Effector memory CD8-positive, alpha-beta T cell (primary cell): ENCODE data around the gene TRPM2.

Experiments
- ATAC-seq: fragments of 150-1000 bp; cut with Tn5 transposase; replicated peaks from 2 replicates; pipeline ENCODE4 v1.10.0; 2021; ENCODE audit warnings: mild to moderate bottlenecking, moderate library complexity
- DNase-seq, 3 experiments: peaks; one replicate each; pipeline ENCODE4 v3.0.0; 2021
- H3K27ac Mint-ChIP-seq, 2 donors: one replicate each; pipeline ENCODE4 v1.8.0; 2022; ENCODE audit warnings: mild to moderate bottlenecking in 2 of 2, mixed read lengths in 2 of 2, moderate library complexity in 2 of 2
- H3K27me3 Mint-ChIP-seq, 2 donors: one replicate each; pipeline ENCODE4 v1.8.0; 2022; ENCODE audit warnings: mixed read lengths in 2 of 2
- H3K36me3 Mint-ChIP-seq: one replicate; pipeline ENCODE4 v1.8.0; 2022; ENCODE audit warnings: mild to moderate bottlenecking, moderate library complexity, mixed read lengths; ENCODE audit not compliant: insufficient read depth
- H3K4me1 Mint-ChIP-seq, 2 donors: one replicate each; pipeline ENCODE4 v1.8.0; 2022; ENCODE audit warnings: low read depth in 2 of 2, mixed read lengths in 2 of 2
- H3K4me3 Mint-ChIP-seq, 2 donors: one replicate each; pipeline ENCODE4 v1.8.0; 2022; ENCODE audit warnings: mild to moderate bottlenecking in 2 of 2, mixed read lengths in 2 of 2, moderate library complexity in 2 of 2
- H3K9me3 Mint-ChIP-seq, 2 donors: one replicate each; pipeline ENCODE4 v1.8.0; 2022; ENCODE audit warnings: mixed read lengths in 2 of 2

The TRPM2 gene

GRCh38 chr21:44455524-44456213 is 102.2 kb downstream of the TRPM2 start:
- Mint-ChIP-seq H3K27me3 (peaks cover 5 to 8% of the 10 kb centered on the region in 2 donors), H3K4me3 (peak overlapping the region; percentile 66 to 72), H3K9me3 (peaks cover 0 to 5% of the 10 kb centered on the region in 2 donors), H3K4me1 (no peaks in the 10 kb centered on the region), H3K36me3 (no peaks in the 10 kb centered on the region), H3K27ac (no peak overlapping the region)
- ATAC-seq (peak; percentile 51), DNase-seq (peak in 2 of 3 experiments; percentile 14 to 28)

GRCh38 chr21:44456214-44456914 is 102.9 kb downstream of the TRPM2 start:
- DNase-seq, result no peak

GRCh38 chr21:44456915-44457736 is 103.7 kb downstream of the TRPM2 start:
- H3K36me3 Mint-ChIP-seq, result no peaks in the 10 kb centered on the region
- peaks cover 0 to 5% of the 10 kb centered on the region in 2 donors for H3K9me3 Mint-ChIP-seq
- H3K27ac Mint-ChIP-seq, result no peak overlapping the region
- DNase-seq (no peak), ATAC-seq (no peak)
- H3K4me1 Mint-ChIP-seq, result no peaks in the 10 kb centered on the region
- no peaks in the 10 kb centered on the region for H3K27me3 Mint-ChIP-seq
- peak overlapping the region; percentile 37 to 64 for H3K4me3 Mint-ChIP-seq

More at GRCh38 chr21:44456214-44456914, 102.9 kb downstream of the TRPM2 start:
- H3K4me1 Mint-ChIP-seq, result no peaks in the 10 kb centered on the region
- H3K4me3 Mint-ChIP-seq, result peak overlapping the region; percentile 66 to 72
- ATAC-seq, result no peak
- H3K27ac Mint-ChIP-seq, result no peak overlapping the region
- H3K36me3 Mint-ChIP-seq, result no peaks in the 10 kb centered on the region
- peaks cover 0 to 1% of the 10 kb centered on the region in 2 donors for H3K27me3 Mint-ChIP-seq
- H3K9me3 Mint-ChIP-seq, result peaks cover 0 to 5% of the 10 kb centered on the region in 2 donors

GRCh38 chr21:44458971-44459711 is 105.7 kb downstream of the TRPM2 start:
- peaks cover 0 to 12% of the 10 kb centered on the region in 2 donors for H3K27me3 Mint-ChIP-seq
- H3K4me1 Mint-ChIP-seq, result no peaks in the 10 kb centered on the region
- DNase-seq, result no peak
- no peak for ATAC-seq
- H3K36me3 Mint-ChIP-seq, result no peaks in the 10 kb centered on the region
- H3K27ac Mint-ChIP-seq, result no peak overlapping the region
- no peak overlapping the region for H3K4me3 Mint-ChIP-seq
- peaks cover 0 to 2% of the 10 kb centered on the region in 2 donors for H3K9me3 Mint-ChIP-seq

- Mint-ChIP-seq H3K27ac (no peak overlapping the region), H3K27me3 (peaks cover 0 to 12% of the 10 kb centered on the region in 2 donors), H3K36me3 (no peaks in the 10 kb centered on the region), H3K9me3 (no peaks in the 10 kb centered on the region), H3K4me3 (no peak overlapping the region), H3K4me1 (no peaks in the 10 kb centered on the region)
- DNase-seq (no peak), ATAC-seq (no peak)
Measured at GRCh38 chr21:44459712-44460440, 106.5 kb downstream of the TRPM2 start.

- Mint-ChIP-seq H3K4me3 (no peak overlapping the region), H3K9me3 (no peaks in the 10 kb centered on the region)
Measured at GRCh38 chr21:44460441-44460755, 107.0 kb downstream of the TRPM2 start.

GRCh38 chr21:44461005-44461404 is 107.6 kb downstream of the TRPM2 start:
- no peaks in the 10 kb centered on the region for H3K4me1 Mint-ChIP-seq
- peak overlapping the region in 1 of 2 donors; percentile 46 for H3K27ac Mint-ChIP-seq
- no peaks in the 10 kb centered on the region for H3K36me3 Mint-ChIP-seq
- ATAC-seq (no peak), DNase-seq (no peak)
- peaks cover 0 to 12% of the 10 kb centered on the region in 2 donors for H3K27me3 Mint-ChIP-seq
- no peaks in the 10 kb centered on the region for H3K9me3 Mint-ChIP-seq
- H3K4me3 Mint-ChIP-seq, result no peak overlapping the region

More at GRCh38 chr21:44460441-44460755, 107.0 kb downstream of the TRPM2 start:
- H3K36me3 Mint-ChIP-seq, result no peaks in the 10 kb centered on the region
- ATAC-seq, result no peak
- H3K27ac Mint-ChIP-seq, result peak overlapping the region in 1 of 2 donors; percentile 46
- H3K27me3 Mint-ChIP-seq, result peaks cover 0 to 12% of the 10 kb centered on the region in 2 donors
- DNase-seq, result no peak
- H3K4me1 Mint-ChIP-seq, result no peaks in the 10 kb centered on the region

- H3K27ac Mint-ChIP-seq, result no peak overlapping the region
- no peak for ATAC-seq
- peaks cover under 1% of the 10 kb centered on the region for H3K36me3 Mint-ChIP-seq
- no peaks in the 10 kb centered on the region for H3K4me1 Mint-ChIP-seq
- H3K27me3 Mint-ChIP-seq, result peaks cover 0 to 12% of the 10 kb centered on the region in 2 donors
- DNase-seq, result no peak
- no peak overlapping the region for H3K4me3 Mint-ChIP-seq
- H3K9me3 Mint-ChIP-seq, result no peaks in the 10 kb centered on the region
Measured at GRCh38 chr21:44461464-44462001, 108.1 kb downstream of the TRPM2 start.

- Mint-ChIP-seq H3K9me3 (no peaks in the 10 kb centered on the region), H3K4me3 (no peak overlapping the region), H3K4me1 (no peaks in the 10 kb centered on the region), H3K27me3 (peaks cover 0 to 19% of the 10 kb centered on the region in 2 donors), H3K27ac (no peak overlapping the region), H3K36me3 (peaks cover 4% of the 10 kb centered on the region)
- no peak for ATAC-seq
- DNase-seq, result no peak
Measured at GRCh38 chr21:44462086-44462833, 108.8 kb downstream of the TRPM2 start.

GRCh38 chr21:44462834-44463200 is 109.4 kb downstream of the TRPM2 start:
- Mint-ChIP-seq H3K27ac (no peak overlapping the region), H3K9me3 (no peaks in the 10 kb centered on the region)

GRCh38 chr21:44463724-44464123 is 110.3 kb downstream of the TRPM2 start:
- ATAC-seq, result no peak
- Mint-ChIP-seq H3K27ac (no peak overlapping the region), H3K9me3 (no peaks in the 10 kb centered on the region), H3K4me3 (no peak overlapping the region), H3K4me1 (no peaks in the 10 kb centered on the region), H3K36me3 (peaks cover 4% of the 10 kb centered on the region), H3K27me3 (peaks cover 0 to 19% of the 10 kb centered on the region in 2 donors)
- DNase-seq, result no peak

More at GRCh38 chr21:44462834-44463200, 109.4 kb downstream of the TRPM2 start:
- DNase-seq (no peak), ATAC-seq (no peak)
- H3K4me3 Mint-ChIP-seq, result no peak overlapping the region
- H3K27me3 Mint-ChIP-seq, result peaks cover 0 to 19% of the 10 kb centered on the region in 2 donors
- no peaks in the 10 kb centered on the region for H3K4me1 Mint-ChIP-seq
- peaks cover 4% of the 10 kb centered on the region for H3K36me3 Mint-ChIP-seq

- Mint-ChIP-seq H3K9me3 (no peaks in the 10 kb centered on the region), H3K36me3 (peaks cover 4% of the 10 kb centered on the region), H3K4me3 (no peak overlapping the region), H3K4me1 (no peaks in the 10 kb centered on the region), H3K27me3 (peaks cover 0 to 19% of the 10 kb centered on the region in 2 donors), H3K27ac (no peak overlapping the region)
- no peak for DNase-seq
- ATAC-seq, result no peak
Measured at GRCh38 chr21:44464351-44464750, 110.9 kb downstream of the TRPM2 start.
